Cerebellar cortex (tissue), 1 donor: ENCODE data around the gene PPP1R13B.
A peak's percentile ranks its signal among the peaks of the same experiment; 100 is the strongest.
"Not testable (repeated sequence)": the region's sequence is repeated elsewhere in the genome, so short reads cannot be mapped to it uniquely, and the experiment has no call there.

ENCODE experiments used
- DNase-seq: peaks from one replicate; pipeline ENCODE4 v3.0.0-alpha.2; 2015; ENCODE audit warnings: low spot score

Gene PPP1R13B

GRCh38 chr14:103793192-103793591 lies 54.2 kb downstream of the PPP1R13B start:
- not testable (repeated sequence) for DNase-seq

DNA sequence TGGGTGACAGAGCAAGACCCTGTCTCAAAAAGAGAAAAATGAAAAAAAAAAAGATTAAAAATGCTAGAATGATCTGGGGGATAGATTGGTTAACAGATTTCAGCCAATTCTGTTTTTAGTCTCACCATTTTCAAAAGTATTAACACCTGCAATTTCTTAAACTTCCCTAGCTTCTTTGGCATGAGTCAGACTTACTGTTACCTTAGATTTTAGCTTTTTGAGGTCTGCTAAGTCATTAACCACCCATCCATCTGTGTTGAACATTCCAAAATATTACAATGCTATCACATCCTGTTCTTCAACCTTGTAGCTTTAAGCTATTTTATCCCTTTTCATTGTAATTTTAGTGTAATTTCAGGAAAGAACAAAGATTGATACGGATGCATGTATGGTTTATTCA lies 59.3 kb downstream of the PPP1R13B start:
- DNase-seq: no peak

- DNase-seq: no peak
Observed at GRCh38 chr14:103782376-103782775, 65.0 kb downstream of the PPP1R13B start.

DNA sequence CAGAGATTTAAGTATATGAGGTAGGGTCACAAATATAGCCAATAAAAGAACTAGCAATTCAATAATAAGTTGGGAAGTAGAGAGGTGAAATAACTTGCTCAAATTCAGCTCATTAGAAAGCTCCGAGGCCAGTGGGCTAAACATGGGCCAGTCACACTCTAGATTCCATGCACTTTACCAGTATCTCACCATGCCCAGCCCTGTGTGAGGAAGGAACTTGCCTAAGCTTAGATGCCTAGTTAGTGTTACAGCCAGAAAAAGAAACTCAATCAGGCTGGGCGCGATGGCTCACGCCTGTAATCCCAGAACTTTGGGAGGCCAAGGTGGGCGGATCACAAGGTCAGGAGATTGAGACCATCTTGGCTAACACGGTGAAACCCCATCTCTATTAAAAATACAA lies 71.1 kb downstream of the PPP1R13B start:
- not testable (repeated sequence) for DNase-seq

DNA sequence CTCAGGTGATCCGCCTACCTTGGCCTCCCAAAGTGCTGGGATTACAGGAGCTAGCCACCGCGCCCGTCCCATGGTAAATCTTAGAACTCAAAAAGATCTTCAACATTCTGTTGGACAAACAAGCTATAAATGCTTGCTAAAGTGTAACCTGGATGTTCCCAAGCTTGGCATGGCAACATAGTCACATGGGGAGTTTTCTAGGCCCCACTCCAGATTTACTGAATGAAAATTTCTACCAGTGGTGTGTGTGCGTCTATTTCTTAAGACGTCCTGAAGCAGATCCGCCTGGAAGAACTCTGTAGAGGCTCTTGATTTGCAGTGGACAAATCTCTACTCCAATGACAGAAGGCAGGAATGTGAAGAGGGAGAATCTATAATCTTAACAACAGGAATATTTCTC lies 71.9 kb downstream of the PPP1R13B start:
- peak; percentile 15 for DNase-seq

DNA sequence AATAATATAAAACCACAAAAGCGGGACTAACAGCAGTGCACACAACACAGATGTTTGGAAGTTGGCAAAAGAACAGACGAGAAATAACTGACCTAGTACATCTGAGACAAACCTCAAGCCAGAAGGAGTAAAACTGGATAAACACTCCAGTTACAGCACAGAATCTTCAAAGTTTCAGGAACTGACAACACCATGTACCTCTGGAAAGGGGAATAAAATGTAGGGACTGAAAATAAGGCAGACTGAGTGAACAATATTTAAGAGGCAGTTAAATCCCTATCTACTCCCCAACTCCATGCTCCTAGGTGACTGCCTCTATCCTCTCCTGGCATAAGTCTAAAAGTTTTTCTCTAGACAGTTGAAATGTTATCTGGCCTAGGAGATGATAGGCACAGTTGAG lies 73.9 kb downstream of the PPP1R13B start:
- DNase-seq: no peak

- DNase-seq: no peak
Observed at GRCh38 chr14:103772078-103772712, 75.2 kb downstream of the PPP1R13B start.

DNA sequence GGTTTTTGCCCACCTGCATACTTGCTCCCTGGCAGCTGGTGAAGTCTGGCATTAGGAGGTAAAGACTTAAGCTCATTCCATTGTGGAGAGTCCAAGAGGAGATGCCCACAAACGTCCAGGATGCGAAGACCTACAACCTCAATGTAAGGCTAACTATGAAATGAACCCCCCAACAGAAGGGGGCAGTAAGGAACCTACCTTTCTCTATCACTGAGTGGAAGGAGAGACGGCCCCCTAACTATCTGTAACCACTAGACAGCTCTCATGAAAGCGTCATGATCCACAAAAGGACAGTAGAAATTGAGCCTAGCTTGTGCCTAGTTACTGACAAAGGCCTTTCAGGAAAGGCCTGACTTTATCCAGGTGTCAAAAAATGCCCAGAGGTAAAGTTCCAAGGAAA lies 76.5 kb downstream of the PPP1R13B start:
- DNase-seq: no peak

DNA sequence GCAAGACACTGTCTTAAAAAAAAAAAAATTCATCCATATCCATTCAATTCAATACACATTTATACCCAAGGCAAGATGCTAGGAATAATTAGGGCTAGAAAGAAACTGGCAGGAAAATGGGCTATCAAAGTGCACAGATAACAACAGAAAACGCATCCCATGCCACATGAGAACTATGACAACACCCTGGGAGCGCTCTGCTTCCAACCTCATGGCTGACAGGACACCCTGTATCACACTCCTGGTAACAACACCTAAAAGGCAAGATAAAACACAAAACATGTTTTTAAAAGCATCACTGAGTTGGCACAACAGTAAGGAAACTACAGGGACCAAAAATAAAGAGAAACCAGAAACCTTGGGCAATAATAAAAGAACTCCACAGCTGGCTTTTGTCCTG lies 76.9 kb downstream of the PPP1R13B start:
- no peak for DNase-seq

DNA sequence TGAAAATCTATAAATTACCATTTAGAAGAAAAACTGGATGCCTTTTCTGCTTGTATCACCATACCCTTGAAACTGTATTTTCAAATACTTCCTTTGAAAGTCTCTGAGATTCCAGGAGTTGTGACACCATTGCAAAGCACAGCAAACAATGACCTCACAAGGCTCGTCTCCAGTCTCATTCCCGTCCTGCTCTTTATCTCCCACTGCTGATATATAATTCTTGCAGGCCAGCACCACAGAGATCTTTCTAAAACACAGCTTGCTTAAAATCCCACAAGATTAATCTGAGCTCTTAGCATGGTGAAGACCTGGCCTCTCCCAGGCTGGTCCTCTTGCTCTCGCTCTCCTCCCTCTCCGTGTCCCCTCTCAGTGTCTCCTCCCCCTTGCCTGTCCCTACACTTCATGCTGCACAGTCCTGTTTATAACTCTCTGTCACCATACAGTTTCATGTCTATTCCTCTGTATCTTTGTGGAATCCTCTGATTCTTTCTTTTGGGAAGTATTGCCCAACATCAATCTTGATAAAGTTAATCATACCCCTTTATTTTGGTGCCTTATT lies 80.0 kb downstream of the PPP1R13B start:
- DNase-seq: no peak

DNA sequence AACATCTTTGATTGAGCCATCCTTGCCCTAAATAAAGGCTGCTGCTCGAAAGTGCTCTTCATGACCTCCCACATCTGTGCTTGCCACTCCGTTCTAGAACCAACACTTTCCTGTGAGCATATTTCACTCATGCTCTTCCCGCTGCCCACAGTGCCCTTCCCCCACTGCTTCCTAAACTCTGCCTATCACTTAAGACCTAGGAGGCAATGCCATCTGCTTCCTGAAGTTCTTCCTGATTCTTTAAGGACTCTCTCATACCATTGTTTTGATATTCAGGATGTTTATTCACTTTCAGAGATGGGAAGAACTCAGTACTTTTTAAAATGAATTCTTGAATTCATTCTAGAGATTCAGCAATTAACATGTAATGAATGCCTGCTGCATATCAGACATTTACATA lies 81.8 kb downstream of the PPP1R13B start:
- no peak for DNase-seq

- DNase-seq: no peak
Observed at GRCh38 chr14:103763730-103764488, 83.5 kb downstream of the PPP1R13B start.

GRCh38 chr14:103762541-103762940 lies 84.8 kb downstream of the PPP1R13B start:
- DNase-seq: no peak

GRCh38 chr14:103762036-103762435 lies 85.3 kb downstream of the PPP1R13B start:
- DNase-seq: no peak

DNA sequence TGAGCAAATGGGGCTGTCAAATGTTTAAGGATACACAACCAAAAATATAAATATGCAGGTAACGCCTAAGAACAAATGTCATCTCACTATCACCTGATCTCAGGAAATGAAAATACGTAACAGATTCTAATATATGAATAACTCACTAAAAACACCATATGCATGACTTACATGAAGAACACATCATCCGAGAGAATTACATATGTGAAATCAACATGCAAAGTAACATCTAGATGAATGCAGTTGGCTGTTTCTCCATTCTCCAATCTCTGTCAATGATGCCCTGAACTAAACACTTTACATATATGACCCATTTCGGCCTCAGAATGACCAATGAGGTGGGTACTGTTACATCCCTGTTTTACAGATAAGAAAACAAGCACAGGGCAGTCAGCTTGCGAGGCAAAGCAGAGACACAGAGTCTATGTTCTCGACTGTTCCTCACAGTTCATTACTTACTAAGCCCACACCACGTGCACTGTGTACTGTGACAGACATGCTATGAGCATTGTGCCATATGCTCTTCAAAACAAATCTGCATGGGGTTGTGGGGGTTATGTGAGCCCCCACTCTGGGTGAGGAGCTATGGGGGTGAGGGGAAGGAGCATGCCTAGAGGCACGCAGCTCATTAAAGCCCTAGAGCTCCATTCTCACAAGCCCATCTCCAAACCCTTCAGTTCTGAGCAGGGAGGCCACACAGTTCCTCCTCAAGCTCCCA lies 89.2 kb downstream of the PPP1R13B start:
- no peak for DNase-seq

DNA sequence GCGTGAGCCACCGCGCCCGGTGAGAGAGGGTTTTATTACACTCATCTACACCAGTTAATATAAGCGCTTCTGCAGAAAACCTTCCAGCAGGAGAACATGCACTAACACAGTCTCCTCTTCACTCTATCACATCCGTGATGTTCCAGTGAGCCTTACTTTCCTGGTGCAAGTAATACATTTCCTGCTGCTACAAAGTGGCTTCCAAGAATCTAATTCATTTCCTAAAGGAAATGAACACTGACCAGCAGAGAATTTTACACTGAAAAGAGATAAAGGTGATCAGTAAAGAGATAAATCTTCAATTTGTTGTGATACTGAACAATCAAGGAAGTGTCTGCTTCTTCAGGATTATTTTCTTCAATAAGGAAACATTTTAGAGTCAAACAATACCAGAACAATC lies 92.3 kb downstream of the PPP1R13B start:
- DNase-seq: no peak

- DNase-seq: no peak
Observed at GRCh38 chr14:103753774-103754173, 93.6 kb downstream of the PPP1R13B start.

DNA sequence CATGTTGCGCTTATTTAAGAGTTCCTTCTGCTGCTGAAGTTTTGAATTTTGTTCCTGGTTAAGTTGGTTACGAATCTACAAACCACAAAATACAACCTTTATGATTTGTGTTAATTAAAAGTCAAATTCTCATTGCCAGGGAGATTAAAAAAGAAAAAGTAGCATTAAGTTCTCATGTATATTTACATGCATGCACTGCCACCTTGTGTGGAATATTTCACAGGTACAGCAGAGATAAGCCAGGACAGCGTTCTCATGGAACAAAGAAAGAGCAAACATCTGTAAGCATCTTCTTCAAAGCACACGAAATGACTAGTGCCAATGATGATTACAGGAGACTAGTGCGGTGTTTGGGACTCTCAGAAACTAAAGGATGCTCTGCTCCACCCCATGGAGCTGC lies 97.5 kb downstream of the PPP1R13B start:
- DNase-seq: no peak

GRCh38 chr14:103749452-103749851 lies 97.9 kb downstream of the PPP1R13B start:
- peak; percentile 41 for DNase-seq

DNA sequence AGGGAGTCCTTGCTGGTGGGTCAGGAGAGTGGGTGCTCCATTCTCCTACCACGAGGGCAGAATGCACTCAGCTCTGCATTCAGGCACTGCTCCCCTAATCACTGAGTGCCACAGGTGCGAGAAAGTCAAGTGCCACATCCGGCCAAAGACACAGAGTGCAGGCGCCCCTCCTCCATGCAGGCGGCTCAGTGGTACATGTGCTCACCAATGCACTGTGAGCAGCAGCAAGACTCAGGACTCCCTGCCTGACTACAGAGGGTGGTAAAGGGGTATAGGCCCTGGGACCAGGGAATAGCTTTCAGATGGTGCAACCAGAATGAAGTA lies 98.9 kb downstream of the PPP1R13B start:
- no peak for DNase-seq

- DNase-seq: no peak
Observed at GRCh38 chr14:103746701-103747100, 100.7 kb downstream of the PPP1R13B start.

DNA sequence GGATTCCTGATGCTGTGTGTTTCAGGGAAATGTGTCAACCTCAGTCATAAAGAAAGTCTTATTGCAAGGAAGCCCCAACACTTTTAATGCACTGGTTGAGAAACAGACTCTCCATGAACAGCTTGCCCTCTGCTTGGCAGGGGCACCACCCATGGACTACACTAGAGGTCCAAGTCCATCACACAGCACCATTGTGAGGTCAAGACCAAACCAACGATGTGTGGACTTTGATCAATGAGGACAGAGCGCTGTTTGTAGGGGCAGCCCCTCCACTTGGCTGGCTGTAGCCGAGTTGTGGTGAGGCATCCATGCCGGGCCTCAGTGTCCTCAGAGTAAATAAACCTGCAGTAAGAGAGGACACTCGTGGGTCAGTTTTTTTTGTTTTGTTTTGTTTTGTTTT lies 102.0 kb downstream of the PPP1R13B start:
- DNase-seq: no peak
